NCI-H1092 treated with DMSO at 0.1 percent for 48 hours (cell line): Measurements from ENCODE around the gene RTN4IP1.
A peak's percentile ranks its signal among the peaks of the same experiment; 100 is the strongest.

Experiments used
- DNase-seq: peaks from one replicate; lab custom pipeline; 2025; lab: John Stamatoyannopoulos, UW

Gene RTN4IP1, protein sequence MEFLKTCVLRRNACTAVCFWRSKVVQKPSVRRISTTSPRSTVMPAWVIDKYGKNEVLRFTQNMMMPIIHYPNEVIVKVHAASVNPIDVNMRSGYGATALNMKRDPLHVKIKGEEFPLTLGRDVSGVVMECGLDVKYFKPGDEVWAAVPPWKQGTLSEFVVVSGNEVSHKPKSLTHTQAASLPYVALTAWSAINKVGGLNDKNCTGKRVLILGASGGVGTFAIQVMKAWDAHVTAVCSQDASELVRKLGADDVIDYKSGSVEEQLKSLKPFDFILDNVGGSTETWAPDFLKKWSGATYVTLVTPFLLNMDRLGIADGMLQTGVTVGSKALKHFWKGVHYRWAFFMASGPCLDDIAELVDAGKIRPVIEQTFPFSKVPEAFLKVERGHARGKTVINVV

GRCh38 chr6:106629103-106629858 is at the start of gene RTN4IP1, which contains the start of gene QRSL1:
TSS of gene RTN4IP1 (minus strand) at chr6:106629498. CDS start at chr6:106629021, 477 bp downstream.
TSS of gene QRSL1 (plus strand) at chr6:106629578. CDS start at chr6:106629682, 104 bp downstream.
- DNase-seq = peak; percentile 92

GRCh38 chr6:106677282-106677681 is 48.0 kb upstream of the RTN4IP1 start:
- DNase-seq = no peak

DNA sequence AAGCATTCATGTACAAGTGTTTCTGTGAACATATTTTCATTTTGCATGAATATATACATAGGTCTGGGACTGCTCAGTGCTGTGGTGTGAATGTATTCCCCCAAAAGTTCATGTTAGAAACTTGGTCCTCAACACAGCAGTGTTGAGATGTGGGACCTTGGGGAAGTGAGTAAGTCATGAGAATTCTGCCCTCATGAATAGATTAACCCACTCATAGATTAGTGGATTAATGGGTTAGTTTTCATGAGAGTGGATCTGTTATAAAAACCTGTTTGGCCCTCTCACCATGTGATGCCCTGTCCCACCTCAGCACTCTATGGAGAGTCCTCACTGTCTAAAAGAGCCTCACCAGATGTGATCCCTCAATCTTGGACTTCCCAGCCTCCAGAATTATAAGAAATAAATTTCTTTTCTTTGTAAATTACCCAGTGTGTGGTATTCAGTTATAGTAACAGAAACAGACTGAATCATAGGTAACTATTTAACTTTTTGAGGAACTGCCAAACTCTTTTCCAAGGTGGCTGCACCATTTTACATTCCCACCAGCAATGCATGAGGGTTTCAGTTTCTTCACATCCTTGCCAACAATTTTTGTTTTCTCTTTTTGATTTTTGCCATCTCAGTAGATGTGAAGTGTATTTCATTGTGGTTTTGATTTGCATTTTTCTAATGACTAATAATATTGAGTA is 45.4 kb upstream of the RTN4IP1 start:
- no peak for DNase-seq

DNA sequence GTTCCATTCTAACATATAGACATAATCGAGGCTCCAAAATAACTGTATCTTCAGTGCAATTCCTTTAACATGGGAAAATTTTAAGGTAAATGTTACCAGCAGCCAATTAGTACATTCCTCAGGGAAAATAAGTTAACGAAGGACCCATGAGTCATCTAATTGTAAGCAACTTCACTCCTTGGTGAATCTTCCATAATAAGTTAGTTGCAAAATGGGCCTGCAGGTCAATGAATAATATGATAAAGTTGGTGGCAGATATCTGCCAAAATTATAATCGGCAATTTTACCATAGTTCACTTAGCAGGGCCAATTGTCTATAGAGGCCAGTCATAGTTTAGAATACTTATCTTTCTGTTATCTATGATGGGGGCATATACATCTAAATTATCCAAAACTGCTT is 42.4 kb upstream of the RTN4IP1 start:
- DNase-seq = no peak

DNA sequence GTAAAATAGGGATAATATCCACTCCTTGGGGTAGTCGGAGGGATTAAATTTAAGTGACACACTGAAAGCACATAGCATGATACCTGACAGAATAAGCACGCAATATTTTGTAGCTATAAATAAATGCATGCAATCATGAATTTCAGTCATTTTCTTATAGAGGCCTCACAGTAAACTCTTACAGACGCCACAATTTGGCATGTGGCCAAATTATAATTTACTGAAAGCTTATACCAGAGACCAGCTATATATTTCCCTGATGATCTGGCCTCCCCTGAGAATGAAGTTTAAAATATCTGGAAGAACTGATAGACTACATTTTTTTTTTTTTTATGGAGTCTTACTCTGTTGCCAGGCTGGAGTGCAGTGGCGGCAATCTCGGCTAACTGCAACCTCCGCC is 40.9 kb upstream of the RTN4IP1 start:
- no peak for DNase-seq

GRCh38 chr6:106667022-106667402 is 37.7 kb upstream of the RTN4IP1 start:
- DNase-seq = no peak

- no peak for DNase-seq
These were observed 37.2 kb upstream of the RTN4IP1 start for GRCh38 chr6:106666282-106667021.

DNA sequence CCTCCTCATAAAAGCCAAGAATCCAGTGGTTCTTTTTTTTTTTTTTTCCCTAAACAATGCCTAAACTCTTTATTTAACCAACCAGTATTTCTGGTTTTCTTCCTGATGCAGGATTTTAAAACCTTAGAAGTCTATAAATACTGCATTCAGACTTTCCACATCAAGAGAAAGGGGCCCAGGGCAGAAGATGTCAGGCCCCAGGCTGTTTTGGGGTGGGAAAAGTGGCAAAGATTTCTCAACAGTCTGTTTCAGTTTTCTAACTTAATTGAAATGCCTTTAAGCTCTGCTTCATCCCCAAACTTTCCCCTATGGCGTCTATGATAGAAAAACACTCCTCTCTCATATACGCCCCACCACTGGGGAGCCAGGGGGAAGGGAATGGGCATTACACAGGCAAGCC is 33.2 kb upstream of the RTN4IP1 start:
- DNase-seq = no peak

DNA sequence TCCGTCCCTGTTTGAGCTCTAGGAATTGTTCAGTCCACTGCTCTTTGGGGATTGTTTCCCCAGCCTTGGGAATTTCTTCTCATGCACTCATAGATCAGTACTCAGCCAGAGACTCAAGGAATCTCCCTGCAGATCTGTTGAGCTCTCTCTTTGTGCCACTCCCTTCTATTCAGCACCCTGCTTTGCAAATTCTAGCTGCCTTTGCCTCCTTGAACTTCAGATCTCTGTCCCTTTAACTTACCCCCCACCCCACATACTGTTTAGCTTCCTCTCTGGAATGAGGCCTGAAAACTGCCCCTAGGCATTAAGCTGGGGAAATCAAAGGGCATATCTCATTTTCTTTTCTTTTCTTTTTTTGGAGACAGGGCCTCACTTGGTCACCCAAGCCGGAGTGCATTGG is 30.6 kb upstream of the RTN4IP1 start:
- DNase-seq = no peak

DNA sequence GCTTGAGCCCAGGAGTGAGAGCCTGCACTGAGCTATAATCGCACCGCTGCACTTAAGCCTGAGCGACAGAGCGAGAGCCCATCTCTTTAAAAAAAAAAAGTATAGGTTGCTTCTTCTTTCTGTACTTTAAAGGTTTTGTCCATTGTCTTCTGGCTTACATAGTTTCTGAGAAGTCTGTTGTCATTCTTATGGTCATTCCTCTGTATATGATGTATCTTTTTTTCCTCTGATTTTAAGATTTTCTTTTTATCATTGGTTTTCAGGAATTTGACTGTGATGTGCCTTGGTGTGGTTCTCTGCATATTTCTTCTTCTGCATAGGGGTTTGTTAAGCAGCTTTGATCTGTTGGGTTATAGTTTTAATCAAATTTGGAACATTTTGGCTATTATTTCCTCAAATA is 29.2 kb upstream of the RTN4IP1 start:
- no peak for DNase-seq

DNA sequence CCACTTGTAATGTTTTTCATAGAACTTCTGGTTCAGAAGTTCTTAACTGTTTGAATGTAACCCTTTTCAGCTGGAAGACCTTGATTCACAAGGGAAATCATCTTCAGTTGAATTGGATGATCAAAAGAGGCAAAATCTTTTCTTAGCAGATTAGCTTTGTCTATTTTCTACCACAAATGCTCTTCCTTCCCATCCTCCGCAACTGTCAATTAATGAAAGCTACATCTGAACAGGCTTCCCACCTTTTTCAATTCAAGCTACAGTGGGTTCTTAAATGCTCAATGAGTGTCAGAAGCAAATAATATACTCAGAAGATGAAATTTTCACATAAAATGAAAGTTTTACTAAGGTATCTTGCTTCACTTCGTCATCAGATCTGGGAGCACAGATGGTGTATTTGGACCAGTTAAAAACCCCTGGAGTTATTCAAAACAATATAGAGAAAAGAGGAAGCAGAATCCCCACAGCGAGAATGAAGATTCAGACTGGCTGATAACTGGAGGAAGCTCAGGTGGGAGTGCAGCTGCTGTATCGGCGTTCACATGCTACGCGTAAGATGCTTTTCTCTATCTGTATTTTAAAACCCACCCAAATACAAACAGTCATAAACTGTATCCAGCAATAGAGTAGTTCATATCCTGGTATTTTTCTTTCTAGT is 19.5 kb upstream of the RTN4IP1 start:
- DNase-seq = no peak

DNA sequence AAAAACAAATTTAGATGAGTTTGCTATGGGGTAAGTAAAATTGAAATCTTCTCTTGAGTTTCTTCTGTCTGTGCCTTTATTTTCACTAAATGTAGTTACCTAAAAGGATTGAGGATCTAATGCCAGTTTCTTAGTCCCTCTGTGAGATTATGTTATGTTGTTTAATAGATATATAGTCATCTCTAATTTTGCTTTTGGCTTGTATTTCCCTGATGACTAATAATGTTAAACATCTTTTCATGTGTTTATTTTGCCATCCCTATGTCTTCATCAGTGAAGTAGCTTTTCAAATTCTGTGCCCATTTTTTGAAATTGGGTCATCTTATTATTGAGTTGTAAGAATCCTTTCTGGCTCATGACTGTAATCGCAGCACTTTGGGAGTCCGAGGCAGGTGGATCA is 13.8 kb upstream of the RTN4IP1 start:
- no peak for DNase-seq

DNA sequence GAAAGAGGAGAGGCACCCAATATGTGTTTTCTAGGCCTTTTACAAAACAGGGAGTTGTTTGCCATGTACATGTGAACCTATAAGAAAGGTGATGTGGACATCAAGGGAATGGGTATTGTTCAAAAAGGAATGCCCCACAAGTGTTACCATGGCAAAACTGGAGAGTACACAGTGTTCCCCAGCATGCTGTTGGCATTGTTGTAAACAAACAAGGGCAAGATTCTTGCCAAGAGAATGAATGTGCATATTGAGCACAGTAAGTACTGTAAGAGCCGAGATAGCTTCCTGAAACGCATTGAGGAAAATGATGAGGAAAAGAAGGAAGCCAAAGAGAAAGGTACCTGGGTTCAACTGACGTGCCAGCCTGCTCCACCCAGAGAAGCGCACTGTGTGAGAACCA is 13.2 kb upstream of the RTN4IP1 start:
- DNase-seq = no peak

GRCh38 chr6:106639812-106640211 is 10.5 kb upstream of the RTN4IP1 start:
- DNase-seq = no peak

- no peak for DNase-seq
These were observed 8.5 kb upstream of the RTN4IP1 start for GRCh38 chr6:106637717-106638341.

DNA sequence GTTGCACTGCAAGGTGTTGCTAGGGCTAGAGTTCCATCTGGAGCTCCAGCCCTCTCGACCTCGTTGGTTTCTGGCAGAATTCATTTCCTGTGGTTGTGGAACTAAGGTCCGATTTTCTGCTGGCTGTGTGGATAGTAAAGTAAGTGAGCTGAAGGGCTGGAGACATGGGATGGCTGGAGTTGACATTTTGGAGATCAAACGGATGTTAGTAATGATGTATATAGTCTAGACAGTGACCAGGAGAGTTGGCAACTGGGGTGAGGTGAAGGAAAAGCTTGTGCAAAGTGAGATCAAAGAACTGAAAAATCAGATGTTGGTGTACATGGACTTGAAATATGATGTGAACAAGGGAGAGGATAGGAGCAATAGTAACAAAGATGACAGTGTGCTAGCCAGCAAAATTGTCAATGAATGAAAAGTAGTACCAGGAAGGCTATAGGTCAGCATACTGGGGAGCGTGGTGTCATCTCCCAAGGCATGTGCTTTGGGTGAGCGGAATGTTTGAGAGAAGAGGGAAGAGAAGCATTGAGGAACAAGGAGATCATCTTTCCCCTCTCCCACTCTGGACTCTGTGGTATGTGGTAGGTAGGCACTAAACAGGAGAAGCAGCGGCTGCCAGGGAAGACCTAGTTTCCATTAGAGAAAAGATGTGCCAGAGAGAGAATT is 7.9 kb upstream of the RTN4IP1 start:
- DNase-seq = no peak

DNA sequence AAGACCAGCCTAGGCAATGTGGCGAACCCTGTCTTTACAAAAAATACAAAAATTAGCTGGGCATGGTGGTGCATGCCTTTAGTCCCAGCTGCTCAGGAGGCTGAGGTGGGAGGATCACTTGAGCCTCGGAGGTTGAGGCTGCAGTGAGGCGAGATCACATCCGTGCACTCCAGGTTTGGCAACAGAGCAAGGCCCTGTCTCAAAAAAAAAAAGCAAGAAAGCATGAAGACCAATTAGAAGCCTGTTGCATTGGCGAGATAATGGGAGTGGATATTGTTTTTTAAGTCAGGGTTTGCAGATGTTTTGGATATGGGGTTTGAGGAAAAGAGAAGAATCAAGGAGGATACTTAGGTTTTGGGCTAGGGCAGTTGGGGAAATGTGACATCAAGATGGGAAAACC is 5.3 kb upstream of the RTN4IP1 start:
- DNase-seq = no peak

GRCh38 chr6:106631346-106631745 is 2.0 kb upstream of the RTN4IP1 start:
- no peak for DNase-seq

DNA sequence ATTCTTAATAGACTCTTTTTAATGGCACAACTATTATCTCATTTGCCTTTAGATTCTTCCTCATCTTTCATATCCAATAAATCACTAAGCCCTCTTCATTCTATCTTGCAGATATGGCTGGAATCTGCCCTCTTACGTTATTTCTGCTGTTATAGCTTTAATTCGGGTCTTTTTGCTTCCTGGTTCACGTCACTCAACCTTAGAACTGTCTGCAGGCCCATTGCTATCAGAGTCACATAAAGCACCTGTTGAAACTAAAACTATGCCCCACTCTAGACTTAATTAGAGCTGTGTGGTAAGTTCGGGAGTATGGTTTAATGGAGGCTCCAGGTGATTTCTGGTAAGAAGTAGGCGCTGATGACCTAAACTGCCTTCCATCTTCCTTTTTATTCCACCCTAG is 1.1 kb upstream of the RTN4IP1 start:
- DNase-seq = no peak

GRCh38 chr6:106629859-106630163 is 513 bp upstream of the RTN4IP1 start:
- no peak for DNase-seq

DNA sequence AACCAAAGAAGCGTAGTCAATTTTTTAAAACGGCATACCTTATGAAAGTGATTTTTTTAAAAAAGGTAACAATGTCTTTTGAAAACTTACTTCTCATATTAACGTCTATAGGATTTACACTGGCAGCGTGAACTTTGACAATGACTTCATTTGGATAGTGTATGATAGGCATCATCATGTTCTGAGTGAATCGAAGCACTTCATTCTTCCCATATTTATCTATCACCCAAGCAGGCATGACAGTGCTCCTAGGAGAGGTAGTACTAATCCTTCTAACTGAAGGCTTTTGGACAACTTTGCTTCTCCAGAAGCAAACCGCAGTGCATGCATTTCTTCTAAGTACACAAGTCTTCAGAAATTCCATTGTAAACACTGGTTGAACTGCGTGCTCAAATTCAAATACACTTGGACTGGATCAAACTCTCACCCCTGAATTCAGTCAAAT is 618 bp downstream of the RTN4IP1 start:
- no peak for DNase-seq
